Activated B cell treated with CpG ODN at 0.5 μM for 24 hours (primary cell): ENCODE data around the gene VEPH1. TPM values are rescaled to one million over a fixed set of nuclear protein-coding genes. Genes with fewer than 3 reads are reported as not detected.

Experiments used
- ATAC-seq: fragments of 200-7000 bp; cut with Tn5 transposase; one replicate; pipeline ENCODE4 v1.10.0; 2021; ENCODE audit warnings: low read depth, mild to moderate bottlenecking, moderate library complexity
- CTCF ChIA-PET: fragments of 350-600 bp; sonication (Branson Sonifier 250); formaldehyde crosslinking; loops from one replicate; lab custom pipeline; 2021; ENCODE audit warnings: antibody characterized with exemption; lab: Charles Lee
- POLR2A ChIA-PET: fragments of 350-600 bp; sonication (Branson Sonifier 250); formaldehyde crosslinking; loops from one replicate; lab custom pipeline; 2021; ENCODE audit warnings: antibody characterized with exemption; lab: Charles Lee
- DNase-seq: peaks from one replicate; pipeline ENCODE4 v3.0.0; 2022
- H3K27ac Mint-ChIP-seq: one replicate; pipeline ENCODE4 v1.8.0; 2020; ENCODE audit warnings: mixed read lengths
- H3K27me3 Mint-ChIP-seq: one replicate; pipeline ENCODE4 v1.8.0; 2021; ENCODE audit warnings: mixed read lengths
- H3K36me3 Mint-ChIP-seq: one replicate; pipeline ENCODE4 v1.8.0; 2021; ENCODE audit warnings: low read depth, mixed read lengths
- H3K4me1 Mint-ChIP-seq: one replicate; pipeline ENCODE4 v1.8.0; 2021; ENCODE audit warnings: mixed read lengths
- H3K4me3 Mint-ChIP-seq: one replicate; pipeline ENCODE4 v1.8.0; 2020; ENCODE audit warnings: mild to moderate bottlenecking, mixed read lengths
- H3K9me3 Mint-ChIP-seq: one replicate; pipeline ENCODE4 v1.8.0; 2020; ENCODE audit warnings: mixed read lengths
- intact Hi-C: fragments of 100-400 bp; cut with micrococcal nuclease; formaldehyde crosslinking; loops from one replicate; pipeline ENCODE4 v1.15.1; 2024
- total RNA-seq: library from RNA; stranded (reverse); gene quantifications from 2 replicates; pipeline ENCODE4 v1.2.3, GENCODE V29; 2022
- TF ChIP-seq, protein P1 (sequence below): fragments of 200-600 bp; IDR thresholded peaks from one replicate; pipeline ENCODE4 v1.8.0; 2022; ENCODE audit warnings: antibody characterized with exemption, mild to moderate bottlenecking

The VEPH1 gene
- total RNA-seq, 1 donor from 2014 or later, result not detected

DNA sequence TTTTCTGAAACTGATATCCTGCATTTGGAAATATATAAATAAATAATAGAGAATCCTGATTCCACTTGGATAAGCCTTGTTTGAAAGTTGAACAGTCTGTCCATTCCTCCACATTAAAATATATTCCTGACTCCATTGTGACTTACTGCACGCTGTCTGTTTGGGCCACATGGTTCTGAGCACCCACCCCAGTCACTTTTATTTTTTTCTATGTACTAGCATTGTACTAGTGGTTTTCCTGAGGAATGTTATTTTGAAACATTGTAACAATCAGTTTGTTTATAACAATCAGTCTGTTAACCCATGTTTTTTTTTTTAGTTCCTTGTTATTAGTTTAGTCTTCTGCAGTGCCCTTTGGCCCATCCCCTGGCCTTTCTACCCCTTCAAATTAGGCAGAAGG, 255.8 kb downstream of the VEPH1 start:
- ATAC-seq, result no peak
- Mint-ChIP-seq H3K4me3 (no peak overlapping the region), H3K4me1 (peaks cover 2% of the 10 kb centered on the region), H3K36me3 (no peaks in the 10 kb centered on the region), H3K9me3 (no peaks in the 10 kb centered on the region), H3K27ac (no peak overlapping the region), H3K27me3 (no peaks in the 10 kb centered on the region)
- DNase-seq, result no peak
- ChIA-PET POLR2A (no interaction called here), CTCF (no interaction called here)
- intact Hi-C loops, result no loop called here
- TF ChIP-seq, protein P1, sequence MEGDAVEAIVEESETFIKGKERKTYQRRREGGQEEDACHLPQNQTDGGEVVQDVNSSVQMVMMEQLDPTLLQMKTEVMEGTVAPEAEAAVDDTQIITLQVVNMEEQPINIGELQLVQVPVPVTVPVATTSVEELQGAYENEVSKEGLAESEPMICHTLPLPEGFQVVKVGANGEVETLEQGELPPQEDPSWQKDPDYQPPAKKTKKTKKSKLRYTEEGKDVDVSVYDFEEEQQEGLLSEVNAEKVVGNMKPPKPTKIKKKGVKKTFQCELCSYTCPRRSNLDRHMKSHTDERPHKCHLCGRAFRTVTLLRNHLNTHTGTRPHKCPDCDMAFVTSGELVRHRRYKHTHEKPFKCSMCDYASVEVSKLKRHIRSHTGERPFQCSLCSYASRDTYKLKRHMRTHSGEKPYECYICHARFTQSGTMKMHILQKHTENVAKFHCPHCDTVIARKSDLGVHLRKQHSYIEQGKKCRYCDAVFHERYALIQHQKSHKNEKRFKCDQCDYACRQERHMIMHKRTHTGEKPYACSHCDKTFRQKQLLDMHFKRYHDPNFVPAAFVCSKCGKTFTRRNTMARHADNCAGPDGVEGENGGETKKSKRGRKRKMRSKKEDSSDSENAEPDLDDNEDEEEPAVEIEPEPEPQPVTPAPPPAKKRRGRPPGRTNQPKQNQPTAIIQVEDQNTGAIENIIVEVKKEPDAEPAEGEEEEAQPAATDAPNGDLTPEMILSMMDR, result no peak

DNA sequence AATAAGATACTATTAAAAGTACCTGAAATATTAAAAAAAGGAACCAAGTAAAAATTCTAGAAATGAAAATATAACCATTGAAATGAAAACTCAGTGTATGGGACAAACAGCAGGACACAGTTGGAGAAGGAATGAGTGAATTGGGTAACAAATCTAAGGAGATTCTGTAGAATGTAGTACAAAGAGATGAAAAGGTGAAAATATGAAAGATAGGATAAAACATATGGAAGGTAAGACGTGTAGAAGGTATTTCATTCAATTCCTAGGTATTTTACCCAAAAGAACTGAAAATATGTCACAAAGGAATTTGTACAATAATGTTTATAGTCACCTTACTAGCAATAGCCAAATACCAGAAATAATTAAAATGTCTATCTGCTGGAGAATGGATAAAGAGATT, 260.4 kb downstream of the VEPH1 start:
- POLR2A ChIA-PET, result no interaction called here
- Mint-ChIP-seq H3K4me1 (peaks cover 4% of the 10 kb centered on the region), H3K36me3 (no peaks in the 10 kb centered on the region), H3K4me3 (no peak overlapping the region), H3K27me3 (no peaks in the 10 kb centered on the region), H3K9me3 (no peaks in the 10 kb centered on the region), H3K27ac (no peak overlapping the region)
- intact Hi-C loops, result no loop called here
- ATAC-seq, result no peak
- TF ChIP-seq, protein P1, result no peak
- no peak for DNase-seq
- CTCF ChIA-PET, result no interaction called here

DNA sequence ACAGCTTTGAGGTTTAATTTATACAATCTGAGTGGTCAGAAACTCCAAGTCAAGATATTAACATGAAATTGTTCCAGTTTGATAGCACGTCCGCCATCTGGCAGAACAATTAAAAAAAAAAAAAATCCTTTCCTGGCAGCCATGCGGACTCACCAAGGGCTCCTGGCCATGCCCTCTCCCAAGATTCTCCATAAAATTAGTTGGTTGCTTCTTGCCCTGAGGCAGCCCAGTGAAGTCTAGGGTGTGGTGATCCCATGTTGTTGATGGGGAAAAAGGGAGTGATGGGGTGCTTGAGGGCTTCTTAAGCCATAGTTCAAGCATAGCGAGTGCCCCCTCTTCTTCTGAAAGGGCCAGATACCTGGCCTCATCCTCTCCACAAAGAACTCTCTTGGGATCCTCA, 261.6 kb downstream of the VEPH1 start:
- Mint-ChIP-seq H3K4me1 (peaks cover 2% of the 10 kb centered on the region), H3K27me3 (no peaks in the 10 kb centered on the region), H3K4me3 (no peak overlapping the region), H3K27ac (no peak overlapping the region), H3K36me3 (no peaks in the 10 kb centered on the region), H3K9me3 (no peaks in the 10 kb centered on the region)
- CTCF ChIA-PET, result no interaction called here
- no peak for ATAC-seq
- intact Hi-C loops, result no loop called here
- POLR2A ChIA-PET, result no interaction called here
- TF ChIP-seq, protein P1, result no peak
- no peak for DNase-seq

DNA sequence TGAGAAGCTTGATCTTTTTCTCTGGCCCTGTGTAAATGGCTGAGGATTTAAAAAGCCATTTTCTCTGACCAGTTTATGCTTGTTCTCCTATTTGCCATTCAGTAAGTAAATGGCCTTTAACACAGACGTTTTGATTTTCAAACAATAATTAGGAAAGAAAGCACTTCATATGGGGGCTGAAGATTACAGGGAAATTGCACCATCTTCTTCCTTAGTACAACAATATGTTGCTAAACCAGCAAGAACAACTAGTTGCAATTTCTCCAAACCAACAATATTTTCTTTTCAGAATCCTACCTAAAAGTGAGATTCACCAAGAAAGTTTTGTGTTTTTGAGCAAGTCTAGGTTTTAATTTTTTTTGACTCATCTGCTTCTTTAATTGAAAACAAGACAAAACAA, 262.8 kb downstream of the VEPH1 start:
- Mint-ChIP-seq H3K9me3 (no peaks in the 10 kb centered on the region), H3K27me3 (no peaks in the 10 kb centered on the region), H3K36me3 (no peaks in the 10 kb centered on the region), H3K4me3 (no peak overlapping the region), H3K4me1 (peaks cover 2% of the 10 kb centered on the region), H3K27ac (no peak overlapping the region)
- no peak for DNase-seq
- ChIA-PET POLR2A (no interaction called here), CTCF (interaction anchor here (1.9 kb wide), 1 partner anchor 66 kb away, joined by 5 read pairs; no protein-coding TSS in a partner anchor)
- TF ChIP-seq, protein P1, result no peak
- intact Hi-C loops, result no loop called here
- no peak for ATAC-seq

DNA sequence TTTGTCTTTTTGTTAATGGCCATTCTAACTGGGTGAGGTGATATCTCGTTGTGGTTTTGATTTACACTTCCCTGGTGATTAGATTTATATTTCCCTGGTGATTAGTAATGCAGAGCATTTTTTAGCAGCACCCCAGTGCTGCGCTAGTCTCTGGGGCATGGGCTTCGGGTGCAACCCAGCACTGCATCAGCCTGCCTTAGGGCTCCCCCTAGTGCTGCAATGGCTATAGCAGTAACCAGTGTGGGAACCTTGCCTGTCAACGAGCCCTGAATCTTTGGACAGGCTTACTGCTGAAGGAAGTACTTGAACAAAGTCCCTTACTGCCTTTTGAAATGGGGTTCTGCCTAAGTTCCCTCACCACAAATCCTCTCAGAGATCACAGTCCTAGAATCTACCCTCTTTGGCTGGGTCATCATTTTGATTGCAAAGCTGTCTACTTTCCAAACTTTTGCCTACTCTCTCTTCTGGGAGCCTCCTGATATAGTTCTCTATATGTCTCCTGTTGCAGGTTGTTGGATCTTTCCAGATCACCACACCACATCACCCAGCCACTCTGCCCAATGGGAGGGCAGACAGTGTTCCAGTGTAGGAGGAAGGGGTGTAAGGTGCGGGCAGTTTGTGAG, 264.0 kb downstream of the VEPH1 start:
- H3K27ac Mint-ChIP-seq, result no peak overlapping the region
- no peaks in the 10 kb centered on the region for H3K36me3 Mint-ChIP-seq
- H3K4me1 Mint-ChIP-seq, result peaks cover 2% of the 10 kb centered on the region
- ChIA-PET CTCF (interaction anchor here (1.3 to 1.9 kb wide), 2 partner anchors 64 to 102 kb away, joined by 5 to 6 read pairs; no protein-coding TSS in a partner anchor), POLR2A (no interaction called here)
- no peaks in the 10 kb centered on the region for H3K9me3 Mint-ChIP-seq
- TF ChIP-seq, protein P1, result peak; percentile 60
- ATAC-seq (peak; percentile 91), DNase-seq (peak; percentile 18)
- intact Hi-C loops, result loop anchor here (1.0 to 5.0 kb wide), 4 partner anchors 34 to 152 kb away; partner anchors contain the start of gene CCNL1
- H3K4me3 Mint-ChIP-seq, result no peak overlapping the region
- no peaks in the 10 kb centered on the region for H3K27me3 Mint-ChIP-seq
